HEK293 (cell line): ENCODE measurements around the gene PAX7.

Experiments used
- CTCF ChIA-PET: fragments of 350-600 bp; formaldehyde crosslinking; extraction: SDS; loops from one replicate; lab custom pipeline; 2021; ENCODE audit warnings: antibody characterized with exemption; lab: Yijun Ruan, JAX
- POLR2A ChIA-PET: fragments of 300-600 bp; formaldehyde crosslinking; extraction: SDS; loops from one replicate; lab custom pipeline; 2020; ENCODE audit warnings: antibody characterized with exemption, inconsistent platforms; lab: Yijun Ruan, JAX
- H3K27ac ChIP-seq: fragments of 200-500 bp; sonication (Bioruptor generic); 2 replicates; pipeline ENCODE4 v1.5.1; 2014; ENCODE audit warnings: low read depth, low read length, control low read depth, inconsistent platforms; ENCODE audit errors: extremely low read depth
- H3K36me3 ChIP-seq, 2 experiments: fragments of 200-500 bp in 1 of 2; sonication (Bioruptor generic) in 1 of 2; 1 replicate in 1 of 2; 2 replicates in 1 of 2; pipeline ENCODE4 v1.5.1; 2014 to 2017; ENCODE audit warnings: inconsistent platforms in 2 of 2, low read length in 2 of 2; ENCODE audit not compliant: control insufficient read depth in 2 of 2, insufficient read depth in 1 of 2
- H3K4me1 ChIP-seq: fragments of 200-500 bp; sonication (Bioruptor generic); 2 replicates; pipeline ENCODE4 v1.5.1; 2014; ENCODE audit warnings: mild to moderate bottlenecking, low read length, inconsistent platforms; ENCODE audit not compliant: control insufficient read depth, insufficient read depth
- H3K4me3 ChIP-seq: 2 replicates; pipeline ENCODE4 v1.5.1; 2011; ENCODE audit warnings: low read depth, mild to moderate bottlenecking, control low read depth, low read length, moderate library complexity
- H3K9me3 ChIP-seq: fragments of 200-500 bp; sonication (Bioruptor generic); 2 replicates; pipeline ENCODE4 v1.5.1; 2014; ENCODE audit warnings: low read depth, low read length, inconsistent platforms; ENCODE audit not compliant: control insufficient read depth, insufficient read depth
- AEBP2 ChIP-seq: fragments of 450-650 bp; formaldehyde crosslinking; IDR thresholded peaks from 2 replicates; pipeline ENCODE4 v1.5.1; 2016; ENCODE audit warnings: missing biosample characterization, missing genetic modification characterization, borderline replicate concordance
- EGR2 ChIP-seq: fragments of 450-650 bp; formaldehyde crosslinking; IDR thresholded peaks from 2 replicates; pipeline ENCODE4 v1.5.1; 2016; ENCODE audit warnings: low read depth, missing biosample characterization, missing genetic modification characterization
- GLIS1 ChIP-seq: fragments of 450-650 bp; formaldehyde crosslinking; IDR thresholded peaks from 2 replicates; pipeline ENCODE4 v1.5.1; 2016; ENCODE audit warnings: missing biosample characterization, missing genetic modification characterization
- KLF1 ChIP-seq: fragments of 450-650 bp; formaldehyde crosslinking; IDR thresholded peaks from 2 replicates; pipeline ENCODE4 v1.5.1; 2016; ENCODE audit warnings: missing biosample characterization, missing genetic modification characterization
- KLF7 ChIP-seq: fragments of 450-650 bp; formaldehyde crosslinking; IDR thresholded peaks from 2 replicates; pipeline ENCODE4 v1.5.1; 2016; ENCODE audit warnings: missing biosample characterization, missing genetic modification characterization, borderline replicate concordance
- MZF1 ChIP-seq: fragments of 450-650 bp; formaldehyde crosslinking; IDR thresholded peaks from 2 replicates; pipeline ENCODE4 v1.5.1; 2017; ENCODE audit warnings: missing biosample characterization, missing genetic modification characterization, borderline replicate concordance
- SETDB1 ChIP-seq: IDR thresholded peaks from one replicate; pipeline ENCODE4 v1.6.1; 2017; ENCODE audit warnings: mild to moderate bottlenecking, low read length, moderate library complexity, mixed read lengths; ENCODE audit not compliant: insufficient read length
- ZBTB21 ChIP-seq: fragments of 450-650 bp; formaldehyde crosslinking; IDR thresholded peaks from 2 replicates; pipeline ENCODE4 v1.5.1; 2017; ENCODE audit warnings: missing biosample characterization, missing genetic modification characterization
- ZBTB6 ChIP-seq: fragments of 450-650 bp; formaldehyde crosslinking; IDR thresholded peaks from 2 replicates; pipeline ENCODE4 v1.5.1; 2017; ENCODE audit warnings: missing biosample characterization, missing genetic modification characterization
- ZEB2 ChIP-seq: fragments of 450-650 bp; formaldehyde crosslinking; IDR thresholded peaks from 2 replicates; pipeline ENCODE4 v1.5.1; 2016; ENCODE audit warnings: missing biosample characterization, missing genetic modification characterization
- ZFHX2 ChIP-seq: fragments of 450-650 bp; formaldehyde crosslinking; conservative IDR thresholded peaks from 2 replicates; pipeline ENCODE4 v1.5.1; 2016; ENCODE audit warnings: missing biosample characterization, missing genetic modification characterization
- ZFP69B ChIP-seq: fragments of 450-650 bp; formaldehyde crosslinking; IDR thresholded peaks from 2 replicates; pipeline ENCODE4 v1.5.1; 2016; ENCODE audit warnings: missing biosample characterization, missing genetic modification characterization
- ZIC2 ChIP-seq: fragments of 450-650 bp; formaldehyde crosslinking; IDR thresholded peaks from 2 replicates; pipeline ENCODE4 v1.5.1; 2016; ENCODE audit warnings: missing biosample characterization, missing genetic modification characterization
- ZNF10 ChIP-seq: fragments of 450-650 bp; formaldehyde crosslinking; IDR thresholded peaks from 2 replicates; pipeline ENCODE4 v1.5.1; 2017; ENCODE audit warnings: missing biosample characterization, missing genetic modification characterization
- ZNF16 ChIP-seq: fragments of 450-650 bp; formaldehyde crosslinking; IDR thresholded peaks from 2 replicates; pipeline ENCODE4 v1.5.1; 2016; ENCODE audit warnings: low read depth, missing biosample characterization, missing genetic modification characterization
- ZNF174 ChIP-seq: fragments of 450-650 bp; formaldehyde crosslinking; IDR thresholded peaks from 2 replicates; pipeline ENCODE4 v1.5.0; 2017; ENCODE audit warnings: missing biosample characterization, mild to moderate bottlenecking, missing genetic modification characterization
- ZNF184 ChIP-seq: fragments of 450-650 bp; IDR thresholded peaks from 2 replicates; pipeline ENCODE4 v1.5.1; 2018; ENCODE audit warnings: missing biosample characterization, mild to moderate bottlenecking, missing genetic modification characterization
- ZNF2 ChIP-seq: fragments of 450-650 bp; formaldehyde crosslinking; IDR thresholded peaks from 2 replicates; pipeline ENCODE4 v1.5.1; 2016; ENCODE audit warnings: missing biosample characterization, missing genetic modification characterization
- ZNF214 ChIP-seq: fragments of 450-650 bp; formaldehyde crosslinking; IDR thresholded peaks from 2 replicates; pipeline ENCODE4 v1.5.1; 2017; ENCODE audit warnings: missing biosample characterization, mild to moderate bottlenecking, missing genetic modification characterization, borderline replicate concordance
- ZNF23 ChIP-seq: fragments of 450-650 bp; formaldehyde crosslinking; IDR thresholded peaks from 2 replicates; pipeline ENCODE4 v1.5.1; 2016; ENCODE audit warnings: missing biosample characterization, missing genetic modification characterization, borderline replicate concordance
- ZNF239 ChIP-seq: fragments of 450-650 bp; formaldehyde crosslinking; IDR thresholded peaks from 2 replicates; pipeline ENCODE4 v1.5.1; 2016; ENCODE audit warnings: missing biosample characterization, missing genetic modification characterization
- ZNF266 ChIP-seq: fragments of 450-650 bp; formaldehyde crosslinking; IDR thresholded peaks from 2 replicates; pipeline ENCODE4 v1.5.1; 2016; ENCODE audit warnings: missing biosample characterization, missing genetic modification characterization, low read depth
- ZNF350 ChIP-seq: fragments of 450-650 bp; formaldehyde crosslinking; IDR thresholded peaks from 2 replicates; pipeline ENCODE4 v1.5.0; 2017; ENCODE audit warnings: missing biosample characterization, mild to moderate bottlenecking, missing genetic modification characterization
- ZNF366 ChIP-seq: fragments of 450-650 bp; formaldehyde crosslinking; conservative IDR thresholded peaks from 2 replicates; pipeline ENCODE4 v1.5.1; 2016; ENCODE audit warnings: missing biosample characterization, missing genetic modification characterization
- ZNF391 ChIP-seq: fragments of 450-650 bp; formaldehyde crosslinking; IDR thresholded peaks from 2 replicates; pipeline ENCODE4 v1.5.1; 2016; ENCODE audit warnings: low read depth, missing biosample characterization, missing genetic modification characterization, borderline replicate concordance
- ZNF404 ChIP-seq: fragments of 450-650 bp; formaldehyde crosslinking; IDR thresholded peaks from 2 replicates; pipeline ENCODE4 v1.5.1; 2017; ENCODE audit warnings: missing biosample characterization, missing genetic modification characterization
- ZNF529 ChIP-seq: fragments of 450-650 bp; formaldehyde crosslinking; IDR thresholded peaks from 2 replicates; pipeline ENCODE4 v1.5.1; 2017; ENCODE audit warnings: missing genetic modification characterization, missing biosample characterization; ENCODE audit not compliant: insufficient replicate concordance
- ZNF544 ChIP-seq: fragments of 450-650 bp; formaldehyde crosslinking; IDR thresholded peaks from 2 replicates; pipeline ENCODE4 v1.5.0; 2017; ENCODE audit warnings: missing biosample characterization, missing genetic modification characterization
- ZNF560 ChIP-seq: fragments of 450-650 bp; formaldehyde crosslinking; IDR thresholded peaks from 2 replicates; pipeline ENCODE4 v1.5.1; 2017; ENCODE audit warnings: missing biosample characterization, missing genetic modification characterization, borderline replicate concordance
- ZNF561 ChIP-seq: fragments of 450-650 bp; IDR thresholded peaks from 2 replicates; pipeline ENCODE4 v1.5.1; 2018; ENCODE audit warnings: missing biosample characterization, missing genetic modification characterization, borderline replicate concordance
- ZNF571 ChIP-seq: fragments of 450-650 bp; formaldehyde crosslinking; IDR thresholded peaks from 2 replicates; pipeline ENCODE4 v1.5.0; 2017; ENCODE audit warnings: missing biosample characterization, missing genetic modification characterization
- ZNF610 ChIP-seq: fragments of 450-650 bp; formaldehyde crosslinking; IDR thresholded peaks from 2 replicates; pipeline ENCODE4 v1.5.1; 2016; ENCODE audit warnings: missing biosample characterization, missing genetic modification characterization, borderline replicate concordance
- ZNF660 ChIP-seq: fragments of 450-650 bp; IDR thresholded peaks from 2 replicates; pipeline ENCODE4 v1.5.1; 2018; ENCODE audit warnings: missing biosample characterization, mild to moderate bottlenecking, missing genetic modification characterization
- ZNF664 ChIP-seq: fragments of 450-650 bp; formaldehyde crosslinking; IDR thresholded peaks from 2 replicates; pipeline ENCODE4 v1.5.1; 2016; ENCODE audit warnings: missing biosample characterization, missing genetic modification characterization
- ZNF707 ChIP-seq: fragments of 450-650 bp; formaldehyde crosslinking; IDR thresholded peaks from 2 replicates; pipeline ENCODE4 v1.5.1; 2016; ENCODE audit warnings: missing biosample characterization, missing genetic modification characterization
- ZNF792 ChIP-seq: fragments of 450-650 bp; formaldehyde crosslinking; IDR thresholded peaks from 2 replicates; pipeline ENCODE4 v1.5.1; 2016; ENCODE audit warnings: missing biosample characterization, missing genetic modification characterization
- ZSCAN5A ChIP-seq: fragments of 450-650 bp; formaldehyde crosslinking; IDR thresholded peaks from 2 replicates; pipeline ENCODE4 v1.5.1; 2016; ENCODE audit warnings: missing biosample characterization, missing genetic modification characterization

Gene PAX7

GRCh38 chr1:18632218-18632588 is 1.6 kb downstream of the PAX7 start:
- H3K27ac ChIP-seq = no peak overlapping the region
- ChIA-PET CTCF (interaction anchor here (1.3 kb wide), 1 partner anchor 49 kb away, joined by 3 read pairs; no protein-coding TSS in a partner anchor), POLR2A (no interaction called here)
- H3K9me3 ChIP-seq = no peaks in the 10 kb centered on the region
- TF ChIP-seq ZBTB21 (tag by site-specific recombination) (no peak), ZEB2 (tag by site-specific recombination) (no peak), ZNF16 (tag by site-specific recombination) (no peak), ZNF266 (tag by site-specific recombination) (no peak), SETDB1 (no peak), ZNF23 (tag by site-specific recombination) (no peak)
- no peaks in the 10 kb centered on the region; the same call in 1 of the 2 replicates for H3K4me1 ChIP-seq
- no peak overlapping the region for H3K4me3 ChIP-seq
- no peaks in the 10 kb centered on the region for H3K36me3 ChIP-seq

GRCh38 chr1:18632783-18633421 is 2.3 kb downstream of the PAX7 start:
- POLR2A ChIA-PET = no interaction called here
- no peak overlapping the region for H3K4me3 ChIP-seq

GRCh38 chr1:18633422-18634155 is 2.9 kb downstream of the PAX7 start:
- CTCF ChIA-PET = interaction anchor here (0.7 to 1.3 kb wide), 3 partner anchors 32 to 330 kb away, joined by 3 to 5 read pairs (median 3); no protein-coding TSS in a partner anchor
- TF ChIP-seq ZNF544 (tag by site-specific recombination) = no peak
- no peak for TF ChIP-seq ZBTB6
- no peak for TF ChIP-seq AEBP2 (tag by site-specific recombination)
- no peak for TF ChIP-seq ZNF560 (tag by site-specific recombination)
- no peak for TF ChIP-seq ZNF239 (tag by site-specific recombination)
- no peak for TF ChIP-seq ZFHX2 (tag by site-specific recombination)
- TF ChIP-seq ZNF404 (tag by site-specific recombination) = no peak
- TF ChIP-seq ZIC2 = no peak
- no peak for TF ChIP-seq ZNF664 (tag by site-specific recombination)
- TF ChIP-seq ZNF350 (tag by site-specific recombination) = no peak
- TF ChIP-seq GLIS1 (tag by site-specific recombination) = no peak

More at GRCh38 chr1:18632783-18633421, 2.3 kb downstream of the PAX7 start:
- TF ChIP-seq ZNF571 (tag by site-specific recombination) (no peak), ZNF10 (tag by site-specific recombination) (no peak), KLF7 (tag by site-specific recombination) (no peak), EGR2 (tag by site-specific recombination) (no peak), ZNF610 (no peak), ZNF2 (no peak), ZNF707 (tag by site-specific recombination) (no peak), ZFP69B (tag by site-specific recombination) (no peak), ZNF792 (no peak), ZSCAN5A (tag by site-specific recombination) (no peak), ZNF214 (tag by site-specific recombination) (no peak), MZF1 (tag by site-specific recombination) (no peak), ZNF174 (tag by site-specific recombination) (no peak), ZNF366 (no peak), KLF1 (tag by site-specific recombination) (no peak), ZNF391 (tag by site-specific recombination) (no peak), ZNF184 (tag by site-specific recombination) (no peak), ZNF660 (no peak), ZNF561 (tag by site-specific recombination) (no peak), ZNF529 (tag by site-specific recombination) (no peak)
- H3K36me3 ChIP-seq = no peaks in the 10 kb centered on the region
- H3K4me1 ChIP-seq = no peaks in the 10 kb centered on the region; the same call in 1 of the 2 replicates
- CTCF ChIA-PET = interaction anchor here (0.7 to 1.3 kb wide), 4 partner anchors 33 to 329 kb away, joined by 3 to 5 read pairs (median 3); no protein-coding TSS in a partner anchor
- H3K9me3 ChIP-seq = no peaks in the 10 kb centered on the region
- no peak overlapping the region for H3K27ac ChIP-seq

More at GRCh38 chr1:18633422-18634155, 2.9 kb downstream of the PAX7 start:
- no peaks in the 10 kb centered on the region; the same call in 1 of the 2 replicates for H3K4me1 ChIP-seq
- POLR2A ChIA-PET = no interaction called here
- H3K4me3 ChIP-seq = no peak overlapping the region
- no peaks in the 10 kb centered on the region for H3K36me3 ChIP-seq
- H3K27ac ChIP-seq = no peak overlapping the region
- H3K9me3 ChIP-seq = no peaks in the 10 kb centered on the region
